ACC112 (cell line): ENCODE results near the gene NOL9.

Experiments used
- H2AFZ ChIP-seq: fragments of 200-600 bp; sonication (generic); one replicate; pipeline ENCODE4 v1.6.0; 2017; ENCODE audit warnings: antibody characterized with exemption, low read length; ENCODE audit not compliant: unreplicated experiment
- H3K27ac ChIP-seq: fragments of 200-600 bp; sonication (generic); 2 replicates; pipeline ENCODE4 v1.5.1; 2014; ENCODE audit warnings: low read depth, mild to moderate bottlenecking, antibody characterized with exemption, low read length, moderate library complexity
- H3K27me3 ChIP-seq: fragments of 200-600 bp; sonication (generic); 2 replicates; pipeline ENCODE4 v1.6.1; 2014; ENCODE audit warnings: mild to moderate bottlenecking, antibody characterized with exemption, low read length, moderate library complexity, mixed read lengths; ENCODE audit not compliant: insufficient read depth
- H3K36me3 ChIP-seq: fragments of 200-600 bp; sonication (generic); 2 replicates; pipeline ENCODE4 v1.6.1; 2016; ENCODE audit warnings: mild to moderate bottlenecking, antibody characterized with exemption, low read length, moderate library complexity, mixed read lengths; ENCODE audit not compliant: insufficient read depth
- H3K4me1 ChIP-seq: fragments of 200-600 bp; sonication (generic); one replicate; pipeline ENCODE4 v1.6.1; 2016; ENCODE audit warnings: low read length, mixed read lengths; ENCODE audit not compliant: insufficient read depth, unreplicated experiment, control insufficient read depth
- H3K4me3 ChIP-seq: fragments of 200-600 bp; sonication (generic); 2 replicates; pipeline ENCODE4 v1.5.1; 2014; ENCODE audit warnings: mild to moderate bottlenecking, low read depth, low read length
- H3K79me2 ChIP-seq: fragments of 200-600 bp; sonication (generic); one replicate; pipeline ENCODE4 v1.6.0; 2016; ENCODE audit warnings: low read length; ENCODE audit not compliant: control insufficient read depth, unreplicated experiment, insufficient read depth

The NOL9 gene

GRCh38 chr1:6509220-6509918 is 44.9 kb downstream of the NOL9 start:
- Histone ChIP-seq H3K27ac (no peak overlapping the region), H3K4me3 (no peak overlapping the region), H3K4me1 (no peaks in the 10 kb centered on the region), H3K27me3 (no peaks in the 10 kb centered on the region), H3K79me2 (no peaks in the 10 kb centered on the region), H3K36me3 (no peaks in the 10 kb centered on the region), H2AFZ (no peak overlapping the region)

GRCh38 chr1:6508816-6509189 is 45.5 kb downstream of the NOL9 start:
- H3K79me2 ChIP-seq = no peaks in the 10 kb centered on the region
- H2AFZ ChIP-seq = no peak overlapping the region
- no peak overlapping the region for H3K27ac ChIP-seq
- no peaks in the 10 kb centered on the region for H3K36me3 ChIP-seq
- H3K4me1 ChIP-seq = no peaks in the 10 kb centered on the region
- no peak overlapping the region for H3K4me3 ChIP-seq
- no peaks in the 10 kb centered on the region for H3K27me3 ChIP-seq

GRCh38 chr1:6508154-6508815 is 46.0 kb downstream of the NOL9 start:
- Histone ChIP-seq H3K27me3 (no peaks in the 10 kb centered on the region), H3K4me1 (no peaks in the 10 kb centered on the region), H3K4me3 (no peak overlapping the region), H3K27ac (no peak overlapping the region), H3K79me2 (no peaks in the 10 kb centered on the region), H2AFZ (no peak overlapping the region), H3K36me3 (no peaks in the 10 kb centered on the region)

- no peak overlapping the region for H2AFZ ChIP-seq
- H3K4me3 ChIP-seq = no peak overlapping the region
- H3K27me3 ChIP-seq = no peaks in the 10 kb centered on the region
- H3K27ac ChIP-seq = no peak overlapping the region
- no peaks in the 10 kb centered on the region for H3K36me3 ChIP-seq
- no peaks in the 10 kb centered on the region for H3K79me2 ChIP-seq
- peaks cover 3% of the 10 kb centered on the region for H3K4me1 ChIP-seq
These were observed 46.8 kb downstream of the NOL9 start for GRCh38 chr1:6507461-6507911.

GRCh38 chr1:6507037-6507428 is 47.3 kb downstream of the NOL9 start:
- no peak overlapping the region for H2AFZ ChIP-seq
- peaks cover 8% of the 10 kb centered on the region for H3K4me1 ChIP-seq
- no peaks in the 10 kb centered on the region for H3K79me2 ChIP-seq
- H3K27ac ChIP-seq = no peak overlapping the region
- no peaks in the 10 kb centered on the region for H3K36me3 ChIP-seq
- no peaks in the 10 kb centered on the region for H3K27me3 ChIP-seq
- H3K4me3 ChIP-seq = no peak overlapping the region

GRCh38 chr1:6506210-6507036 is 47.9 kb downstream of the NOL9 start:
- H3K27me3 ChIP-seq = no peaks in the 10 kb centered on the region
- no peaks in the 10 kb centered on the region for H3K36me3 ChIP-seq
- H3K4me3 ChIP-seq = no peak overlapping the region
- no peaks in the 10 kb centered on the region for H3K79me2 ChIP-seq
- H2AFZ ChIP-seq = no peak overlapping the region
- peaks cover 12% of the 10 kb centered on the region for H3K4me1 ChIP-seq
- H3K27ac ChIP-seq = no peak overlapping the region

GRCh38 chr1:6505367-6506209 is 48.7 kb downstream of the NOL9 start:
- H3K4me1 ChIP-seq = peaks cover 20% of the 10 kb centered on the region
- H3K27ac ChIP-seq = no peak overlapping the region
- H3K79me2 ChIP-seq = no peaks in the 10 kb centered on the region
- H3K4me3 ChIP-seq = no peak overlapping the region
- H3K27me3 ChIP-seq = no peaks in the 10 kb centered on the region
- no peak overlapping the region for H2AFZ ChIP-seq
- H3K36me3 ChIP-seq = no peaks in the 10 kb centered on the region

- no peak overlapping the region for H3K27ac ChIP-seq
- no peaks in the 10 kb centered on the region for H3K27me3 ChIP-seq
- no peak overlapping the region for H2AFZ ChIP-seq
- H3K36me3 ChIP-seq = no peaks in the 10 kb centered on the region
- no peak overlapping the region for H3K4me3 ChIP-seq
- no peaks in the 10 kb centered on the region for H3K79me2 ChIP-seq
- H3K4me1 ChIP-seq = peaks cover 20% of the 10 kb centered on the region
These were observed 49.4 kb downstream of the NOL9 start for GRCh38 chr1:6504887-6505286.

GRCh38 chr1:6503884-6504602 is 50.3 kb downstream of the NOL9 start:
- Histone ChIP-seq H3K27ac (no peak overlapping the region), H2AFZ (no peak overlapping the region), H3K36me3 (no peaks in the 10 kb centered on the region), H3K27me3 (no peaks in the 10 kb centered on the region), H3K4me1 (peaks cover 20% of the 10 kb centered on the region), H3K4me3 (no peak overlapping the region), H3K79me2 (no peaks in the 10 kb centered on the region)
